BLaER1 treated with 17β-estradiol and CSF1 and Interleukin-3, amounts not matched to agents 10 nM and 100 nM (cell line): Measurements from ENCODE around the gene CTNNA3.
A peak's percentile ranks its signal among the peaks of the same experiment; 100 is the strongest.

ENCODE experiments used
- H3K27ac ChIP-seq, 11 experiments: shearing (Covaris generic); formaldehyde crosslinking; 2 replicates each; pipeline ENCODE4 v1.8.1; 2022
- H3K27me3 ChIP-seq, 11 experiments: shearing (Covaris generic); formaldehyde crosslinking; 2 replicates each; pipeline ENCODE4 v1.8.1; 2022
- H3K36me3 ChIP-seq, 11 experiments: shearing (Covaris generic); formaldehyde crosslinking; 2 replicates each; pipeline ENCODE4 v1.8.1; 2022
- H3K4me1 ChIP-seq, 10 experiments: shearing (Covaris generic); formaldehyde crosslinking; 2 replicates each; pipeline ENCODE4 v1.8.1; 2022
- H3K4me2 ChIP-seq, 11 experiments: shearing (Covaris generic); formaldehyde crosslinking; 2 replicates each; pipeline ENCODE4 v1.8.1; 2022
- H3K4me3 ChIP-seq, 10 experiments: shearing (Covaris generic); formaldehyde crosslinking; 2 replicates each; pipeline ENCODE4 v1.8.1; 2022
- H3K9ac ChIP-seq, 11 experiments: shearing (Covaris generic); formaldehyde crosslinking; 2 replicates each; pipeline ENCODE4 v1.8.1; 2022
- H3K9me3 ChIP-seq, 11 experiments: shearing (Covaris generic); formaldehyde crosslinking; replicated peaks in 1 of 11; 2 replicates each; pipeline ENCODE4 v1.8.1; 2022
- H4K20me1 ChIP-seq, 11 experiments: shearing (Covaris generic); formaldehyde crosslinking; 2 replicates each; pipeline ENCODE4 v1.8.1; 2022
- Cebpa-rat ChIP-seq, 11 experiments: shearing (Covaris generic); IDR thresholded peaks; 2 replicates each; pipeline ENCODE4 v1.8.1; 2022

CTNNA3 gene

DNA sequence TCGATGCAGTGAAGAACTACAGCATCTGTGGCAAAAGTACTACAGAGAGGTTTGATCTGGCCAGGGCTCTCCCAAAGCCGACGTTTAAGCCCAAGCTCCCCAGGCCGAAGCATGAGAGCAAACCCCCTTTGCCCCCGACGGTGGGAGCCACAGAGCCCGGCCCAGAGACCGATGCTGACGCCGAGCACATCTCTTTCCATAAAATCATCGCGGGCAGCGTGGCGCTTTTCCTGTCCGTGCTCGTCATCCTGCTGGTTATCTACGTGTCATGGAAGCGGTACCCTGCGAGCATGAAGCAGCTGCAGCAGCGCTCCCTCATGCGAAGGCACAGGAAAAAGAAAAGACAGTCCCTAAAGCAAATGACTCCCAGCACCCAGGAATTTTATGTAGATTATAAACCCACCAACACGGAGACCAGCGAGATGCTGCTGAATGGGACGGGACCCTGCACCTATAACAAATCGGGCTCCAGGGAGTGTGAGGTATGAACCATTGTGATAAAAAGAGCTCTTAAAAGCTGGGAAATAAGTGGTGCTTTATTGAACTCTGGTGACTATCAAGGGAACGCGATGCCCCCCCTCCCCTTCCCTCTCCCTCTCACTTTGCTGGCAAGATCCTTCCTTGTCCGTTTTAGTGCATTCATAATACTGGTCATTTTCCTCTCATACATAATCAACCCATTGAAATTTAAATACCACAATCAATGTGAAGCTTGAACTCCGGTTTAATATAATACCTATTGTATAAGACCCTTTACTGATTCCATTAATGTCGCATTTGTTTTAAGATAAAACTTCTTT lies 767.8 kb downstream of the CTNNA3 start:
- Histone ChIP-seq H3K27me3 (peaks cover 28 to 38% (median 34%) of the 10 kb centered on the region in 11 experiments), H3K4me1 (peaks cover 0 to 5% (median 5%) of the 10 kb centered on the region in 10 experiments; a peak in 7 of 20 replicates), H3K4me3 (no peak overlapping the region), H3K9ac (no peak overlapping the region), H3K27ac (no peak overlapping the region), H3K9me3 (no peaks in the 10 kb centered on the region), H3K4me2 (no peak overlapping the region), H4K20me1 (no peaks in the 10 kb centered on the region), H3K36me3 (no peaks in the 10 kb centered on the region)
- no peak for TF ChIP-seq Cebpa-rat (IDR thresholded peaks at IDR 0.05)

DNA sequence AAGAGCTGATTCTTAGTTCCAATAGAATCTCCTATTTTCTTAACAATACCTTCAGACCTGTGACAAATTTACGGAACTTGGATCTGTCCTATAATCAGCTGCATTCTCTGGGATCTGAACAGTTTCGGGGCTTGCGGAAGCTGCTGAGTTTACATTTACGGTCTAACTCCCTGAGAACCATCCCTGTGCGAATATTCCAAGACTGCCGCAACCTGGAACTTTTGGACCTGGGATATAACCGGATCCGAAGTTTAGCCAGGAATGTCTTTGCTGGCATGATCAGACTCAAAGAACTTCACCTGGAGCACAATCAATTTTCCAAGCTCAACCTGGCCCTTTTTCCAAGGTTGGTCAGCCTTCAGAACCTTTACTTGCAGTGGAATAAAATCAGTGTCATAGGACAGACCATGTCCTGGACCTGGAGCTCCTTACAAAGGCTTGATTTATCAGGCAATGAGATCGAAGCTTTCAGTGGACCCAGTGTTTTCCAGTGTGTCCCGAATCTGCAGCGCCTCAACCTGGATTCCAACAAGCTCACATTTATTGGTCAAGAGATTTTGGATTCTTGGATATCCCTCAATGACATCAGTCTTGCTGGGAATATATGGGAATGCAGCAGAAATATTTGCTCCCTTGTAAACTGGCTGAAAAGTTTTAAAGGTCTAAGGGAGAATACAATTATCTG lies 768.6 kb downstream of the CTNNA3 start:
- Histone ChIP-seq H3K9ac (no peak overlapping the region), H3K4me1 (peaks cover 0 to 5% (median 5%) of the 10 kb centered on the region in 10 experiments; a peak in 7 of 20 replicates), H3K4me2 (no peak overlapping the region), H3K36me3 (no peaks in the 10 kb centered on the region), H3K27me3 (peaks cover 28 to 38% (median 34%) of the 10 kb centered on the region in 11 experiments), H3K4me3 (no peak overlapping the region), H4K20me1 (no peaks in the 10 kb centered on the region), H3K9me3 (no peaks in the 10 kb centered on the region), H3K27ac (no peak overlapping the region)
- no peak for TF ChIP-seq Cebpa-rat (IDR thresholded peaks at IDR 0.05)

DNA sequence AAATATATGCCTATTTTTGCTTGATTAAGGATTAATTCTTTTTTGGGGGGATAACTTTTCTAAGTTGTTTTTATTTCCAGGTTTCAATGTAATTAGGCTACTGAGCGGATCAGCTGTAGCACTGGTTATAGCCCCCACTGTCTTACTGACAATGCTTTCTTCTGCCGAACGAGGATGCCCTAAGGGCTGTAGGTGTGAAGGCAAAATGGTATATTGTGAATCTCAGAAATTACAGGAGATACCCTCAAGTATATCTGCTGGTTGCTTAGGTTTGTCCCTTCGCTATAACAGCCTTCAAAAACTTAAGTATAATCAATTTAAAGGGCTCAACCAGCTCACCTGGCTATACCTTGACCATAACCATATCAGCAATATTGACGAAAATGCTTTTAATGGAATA lies 769.2 kb downstream of the CTNNA3 start:
- Histone ChIP-seq H4K20me1 (no peaks in the 10 kb centered on the region), H3K4me2 (no peak overlapping the region), H3K4me1 (peaks cover 0 to 5% (median 5%) of the 10 kb centered on the region in 10 experiments; a peak in 7 of 20 replicates), H3K27ac (no peak overlapping the region), H3K36me3 (no peaks in the 10 kb centered on the region), H3K4me3 (no peak overlapping the region), H3K27me3 (peaks cover 28 to 38% (median 34%) of the 10 kb centered on the region in 11 experiments), H3K9me3 (no peaks in the 10 kb centered on the region), H3K9ac (no peak overlapping the region)
- TF ChIP-seq Cebpa-rat (IDR thresholded peaks at IDR 0.05): no peak

DNA sequence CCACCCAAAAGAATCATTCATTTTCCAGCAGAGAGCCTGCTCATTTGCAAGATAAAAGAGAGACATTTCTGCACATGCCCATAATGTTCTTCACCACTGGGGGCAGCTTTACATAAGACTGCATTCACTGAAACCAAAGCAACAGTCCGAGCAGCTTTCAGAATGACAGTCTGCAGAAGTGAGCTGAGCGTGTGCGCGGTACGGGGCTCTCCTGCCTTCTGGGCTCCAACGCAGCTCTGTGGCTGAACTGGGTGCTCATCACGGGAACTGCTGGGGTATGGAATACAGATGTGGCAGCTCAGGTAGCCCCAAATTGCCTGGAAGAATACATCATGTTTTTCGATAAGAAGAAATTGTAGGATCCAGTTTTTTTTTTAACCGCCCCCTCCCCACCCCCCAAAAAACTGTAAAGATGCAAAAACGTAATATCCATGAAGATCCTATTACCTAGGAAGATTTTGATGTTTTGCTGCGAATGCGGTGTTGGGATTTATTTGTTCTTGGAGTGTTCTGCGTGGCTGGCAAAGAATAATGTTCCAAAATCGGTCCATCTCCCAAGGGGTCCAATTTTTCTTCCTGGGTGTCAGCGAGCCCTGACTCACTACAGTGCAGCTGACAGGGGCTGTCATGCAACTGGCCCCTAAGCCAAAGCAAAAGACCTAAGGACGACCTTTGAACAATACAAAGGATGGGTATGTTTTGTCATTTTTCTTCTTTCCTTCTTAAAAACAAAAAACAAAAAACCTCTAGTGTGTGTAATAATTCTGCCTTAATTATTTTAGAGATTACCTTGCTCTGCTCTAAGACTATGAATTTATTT lies 769.9 kb downstream of the CTNNA3 start, which contains the start of gene LRRTM3:
Gene LRRTM3, plus strand, starts transcription at position 141 of the 820 bp plus-strand sequence.
- H3K4me2 ChIP-seq: peak within 1 kb of the TSS; percentile 46 to 76 (median 60)
- H3K4me3 ChIP-seq: peak within 1 kb of the TSS in 2 of 10 experiments; percentile 1 to 11; a peak in 1 of 20 replicates
- TF ChIP-seq Cebpa-rat (IDR thresholded peaks at IDR 0.05): no peak
- H3K9ac ChIP-seq: no peak within 1 kb of the TSS
- H3K27me3 ChIP-seq: peaks cover 28 to 38% (median 34%) of the 10 kb centered on the region in 11 experiments
- H3K4me1 ChIP-seq: peaks cover 0 to 5% (median 5%) of the 10 kb centered on the region in 10 experiments; a peak in 7 of 20 replicates
- no peaks in the 10 kb centered on the region for H4K20me1 ChIP-seq
- no peaks in the 10 kb centered on the region for H3K9me3 ChIP-seq
- H3K27ac ChIP-seq: no peak within 1 kb of the TSS
- no peaks in the 10 kb centered on the region for H3K36me3 ChIP-seq

DNA sequence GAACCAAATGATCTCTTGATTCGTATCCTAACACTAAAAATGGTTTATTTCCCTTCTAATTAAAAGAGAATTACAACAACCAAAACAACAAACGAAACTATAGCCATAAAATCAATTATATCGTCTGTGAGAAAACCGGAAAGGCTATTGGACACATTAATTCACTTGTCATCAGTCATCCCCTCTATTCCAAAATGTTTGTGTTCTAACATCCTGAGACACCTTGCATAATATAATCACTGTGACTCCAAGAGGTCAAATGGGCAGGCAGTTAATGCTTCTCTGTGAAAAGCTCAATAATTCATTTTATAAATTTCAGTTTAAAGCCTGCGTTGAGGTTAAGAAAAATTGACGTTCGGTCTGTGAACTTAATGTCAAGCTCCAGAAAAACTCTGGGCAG lies 770.6 kb downstream of the CTNNA3 start:
- Histone ChIP-seq H3K4me2 (no peak overlapping the region), H3K4me1 (peaks cover 0 to 5% (median 5%) of the 10 kb centered on the region in 10 experiments; a peak in 7 of 20 replicates), H3K36me3 (no peaks in the 10 kb centered on the region), H3K27ac (no peak overlapping the region), H4K20me1 (no peaks in the 10 kb centered on the region), H3K4me3 (no peak overlapping the region), H3K9ac (no peak overlapping the region), H3K27me3 (peaks cover 28 to 38% (median 34%) of the 10 kb centered on the region in 11 experiments), H3K9me3 (no peaks in the 10 kb centered on the region)
- no peak for TF ChIP-seq Cebpa-rat (IDR thresholded peaks at IDR 0.05)

DNA sequence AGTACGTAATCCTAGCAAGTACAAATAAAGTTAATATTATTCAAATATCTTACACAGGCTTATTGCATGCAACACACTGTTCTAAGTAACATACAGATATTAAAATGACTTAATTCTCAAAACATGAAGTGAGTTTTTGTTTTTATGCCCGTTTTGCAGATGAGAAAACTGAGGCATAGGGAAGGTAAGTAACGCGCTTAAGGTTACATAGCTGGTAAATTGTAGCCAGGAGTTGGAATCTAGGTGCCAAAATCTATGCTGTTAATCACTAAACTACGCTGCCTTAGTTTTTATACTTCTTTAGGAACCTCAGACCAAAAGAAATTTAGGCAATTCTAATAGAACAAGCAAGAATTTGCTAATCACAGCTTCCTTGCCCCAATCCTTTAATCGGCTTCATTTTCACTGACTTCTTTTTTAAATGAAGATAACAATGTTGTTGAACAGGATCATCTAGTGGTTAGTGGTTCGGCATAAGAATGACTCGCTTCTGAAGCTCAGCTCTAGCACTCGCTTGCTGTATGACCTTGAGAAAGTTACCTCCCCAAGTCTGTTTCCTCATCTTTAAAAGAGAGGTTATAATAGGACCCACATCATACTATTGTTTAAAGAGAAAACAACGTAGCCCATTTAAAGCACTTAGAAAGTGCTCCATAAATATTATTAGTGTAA lies 771.2 kb downstream of the CTNNA3 start:
- Histone ChIP-seq H3K27ac (no peak overlapping the region), H3K4me1 (peaks cover 0 to 5% (median 5%) of the 10 kb centered on the region in 10 experiments; a peak in 7 of 20 replicates), H3K27me3 (peaks cover 28 to 38% (median 34%) of the 10 kb centered on the region in 11 experiments), H3K4me3 (no peak overlapping the region), H3K9ac (no peak overlapping the region), H3K36me3 (no peaks in the 10 kb centered on the region), H3K4me2 (no peak overlapping the region), H4K20me1 (no peaks in the 10 kb centered on the region), H3K9me3 (no peaks in the 10 kb centered on the region)
- TF ChIP-seq Cebpa-rat (IDR thresholded peaks at IDR 0.05): no peak

DNA sequence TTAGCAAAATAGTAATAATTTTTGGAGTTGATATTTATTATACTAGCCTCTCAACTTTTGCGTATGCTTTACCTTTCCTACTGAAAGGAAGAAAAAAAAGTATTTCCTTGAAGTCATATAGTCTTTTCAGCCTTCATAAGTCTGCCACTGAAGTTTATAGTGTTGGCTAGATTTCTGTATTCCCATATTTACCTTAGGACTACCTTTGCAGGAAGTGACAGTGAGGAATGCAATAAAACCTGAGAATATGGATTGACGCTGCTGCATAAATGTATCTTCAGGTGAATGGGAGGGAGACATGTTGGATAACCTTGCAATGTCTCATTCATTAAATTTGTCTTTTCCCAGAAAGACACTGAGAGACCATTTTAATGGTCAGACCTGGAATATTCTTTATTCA lies 776.7 kb downstream of the CTNNA3 start:
- H3K27me3 ChIP-seq: no peaks in the 10 kb centered on the region

DNA sequence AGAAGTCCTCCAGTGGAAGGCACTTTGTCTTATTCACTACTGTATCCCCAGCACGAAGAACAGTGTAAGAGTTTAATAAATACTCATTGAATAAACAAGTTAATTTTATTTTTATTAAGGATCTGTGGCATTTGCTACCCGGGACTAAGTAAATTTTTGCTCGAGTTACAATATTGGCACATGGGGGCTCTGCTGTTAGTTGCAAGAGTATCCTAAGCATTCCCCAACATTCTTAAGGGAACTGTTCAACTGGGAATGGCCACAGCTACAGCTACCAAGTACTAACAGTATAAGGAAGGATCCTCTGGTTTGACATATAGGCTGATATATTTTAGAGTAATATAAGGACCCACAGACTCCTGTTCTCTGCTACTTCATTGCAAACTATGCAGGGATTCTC lies 778.9 kb downstream of the CTNNA3 start:
- H3K27ac ChIP-seq: no peak overlapping the region
- H4K20me1 ChIP-seq: no peaks in the 10 kb centered on the region
- H3K4me1 ChIP-seq: no peaks in the 10 kb centered on the region
- H3K27me3 ChIP-seq: no peaks in the 10 kb centered on the region
- TF ChIP-seq Cebpa-rat (IDR thresholded peaks at IDR 0.05): no peak
- no peaks in the 10 kb centered on the region for H3K9me3 ChIP-seq
- H3K4me3 ChIP-seq: no peak overlapping the region
- H3K9ac ChIP-seq: no peak overlapping the region
- no peak overlapping the region for H3K4me2 ChIP-seq
- no peaks in the 10 kb centered on the region for H3K36me3 ChIP-seq

More for the DNA sequence above, 776.7 kb downstream of the CTNNA3 start:
- Histone ChIP-seq H3K36me3 (no peaks in the 10 kb centered on the region), H3K9ac (no peak overlapping the region), H4K20me1 (no peaks in the 10 kb centered on the region), H3K27ac (no peak overlapping the region), H3K4me1 (no peaks in the 10 kb centered on the region), H3K9me3 (no peaks in the 10 kb centered on the region), H3K4me3 (no peak overlapping the region), H3K4me2 (no peak overlapping the region)
- no peak for TF ChIP-seq Cebpa-rat (IDR thresholded peaks at IDR 0.05)
